Spleen (tissue), 11 donors: ENCODE measurements around the gene PDE5A. TPM values are rescaled to one million over a fixed set of nuclear protein-coding genes. Genes with fewer than 3 reads are reported as not detected.

Source experiments
- DNase-seq: peaks from one replicate; pipeline ENCODE4 v3.0.0-alpha.2; 2020
- H3K27ac ChIP-seq, 8 donors: fragments of 200-600 bp; sonication (generic) in 7 of 8; 1 replicate in 4 of 8; 2 replicates in 4 of 8; pipeline versions ENCODE4 v1.5.0 to v1.8.0; 2016 to 2021; ENCODE audit warnings: inconsistent platforms in 4 of 8, mild to moderate bottlenecking in 4 of 8, moderate library complexity in 1 of 8
- H3K27me3 ChIP-seq, 7 donors: fragments of 200-600 bp; sonication (generic) in 6 of 7; replicated peaks in 1 of 7; 1 replicate in 4 of 7; 2 replicates in 3 of 7; pipeline versions ENCODE4 v1.5.0 to v1.8.0; 2016 to 2021; ENCODE audit warnings: inconsistent platforms in 3 of 7, mild to moderate bottlenecking in 1 of 7
- H3K36me3 ChIP-seq, 6 donors: fragments of 200-600 bp; sonication (generic) in 5 of 6; 1 replicate in 4 of 6; 2 replicates in 2 of 6; pipeline versions ENCODE4 v1.5.0 to v1.8.0; 2016 to 2021; ENCODE audit warnings: inconsistent platforms in 2 of 6
- H3K4me1 ChIP-seq, 6 donors: fragments of 200-600 bp; sonication (generic) in 5 of 6; 1 replicate in 3 of 6; 2 replicates in 3 of 6; pipeline versions ENCODE4 v1.5.0 to v1.8.0; 2016 to 2021; ENCODE audit warnings: inconsistent platforms in 3 of 6
- H3K4me3 ChIP-seq, 8 donors: fragments of 200-600 bp; sonication (generic) in 7 of 8; 1 replicate in 4 of 8; 2 replicates in 4 of 8; pipeline versions ENCODE4 v1.5.0 to v1.8.0; 2016 to 2021; ENCODE audit warnings: inconsistent platforms in 4 of 8, mild to moderate bottlenecking in 4 of 8, moderate library complexity in 2 of 8
- H3K9me3 ChIP-seq, 8 donors: fragments of 200-600 bp; sonication (generic) in 7 of 8; 1 replicate in 4 of 8; 2 replicates in 4 of 8; pipeline versions ENCODE4 v1.5.0 to v1.8.0; 2016 to 2021; ENCODE audit warnings: inconsistent platforms in 4 of 8
- CTCF ChIP-seq, 11 experiments: fragments of 200-600 bp in 7 of 11; fragments of 450-650 bp in 4 of 11; sonication (generic) in 4 of 11; IDR thresholded peaks in 8 of 11; conservative IDR thresholded peaks in 3 of 11; 1 replicate in 7 of 11; 2 replicates in 4 of 11; pipeline versions ENCODE4 v1.4.0 to v1.8.0; 2016 to 2021; ENCODE audit warnings: antibody characterized with exemption in 11 of 11, inconsistent platforms in 4 of 11, mild to moderate bottlenecking in 1 of 11
- POLR2A ChIP-seq, 3 donors: fragments of 450-650 bp; IDR thresholded peaks; one replicate each; pipeline ENCODE4 v1.5.1; 2017; ENCODE audit warnings: antibody characterized with exemption in 3 of 3, mild to moderate bottlenecking in 1 of 3
- POLR2AphosphoS5 ChIP-seq, 3 donors: sonication (generic); formaldehyde crosslinking; IDR thresholded peaks; one replicate each; pipeline ENCODE4 v1.5.1; 2017; ENCODE audit warnings: antibody characterized with exemption in 3 of 3
- WGBS, 5 donors: extraction: QIAGEN DNeasy Blood & Tissue Kit in 3 of 5; methylation state at CpG; one replicate each; pipeline versions ENCODE4 v1.1.5 to v1.1.7; 2013 to 2018; 5-methylcytosine and 5-hydroxymethylcytosine counted together
- intact Hi-C: fragments of 100-400 bp; cut with DNase I; formaldehyde crosslinking; loops from one replicate; pipeline ENCODE4 v1.15.0; 2023; ENCODE audit warnings: low total_unique reads
- polyA plus RNA-seq, 3 donors: library from polyadenylated mRNA; stranded (reverse); fragments of 200-250 nt; gene quantifications; one replicate each; pipeline ENCODE4 v1.2.1, GENCODE V29; 2013
- total RNA-seq, 7 donors: library from RNA; depleted of rRNA in 3 of 7; stranded (reverse); fragments of >200 nt in 3 of 7; fragmentation: NEBNext Ultra II Directional in 4 of 7; extraction: Animal tissue kit (Norgen Biotek cat#: 25700) in 4 of 7; gene quantifications; one replicate each; pipeline versions ENCODE4 v1.1.0 to v1.2.1, GENCODE V29; 2016 to 2021
- donor health status: healthy with polysubstance abuse.
- donor health status: DM: no; HTN: no; CAD: no; lungs with moderate emphysema.
- donor health status: DM: no; HTN: no; CAD: no.
- donor health status: Bipolar disorder and iron deficiency.
- donor health status: healthy.
- donor health status: DM: no; HTN: no; CAD: no.
- donor health status: DM: yes; HTN: yes; CAD: no.

PDE5A gene
- total and polyA plus RNA-seq, 10 donors, result 0.91 to 15.1 (median 9.5) TPM

- H3K36me3 ChIP-seq, result peaks cover 0 to 24% (median 0%) of the 10 kb centered on the region in 6 donors
- 91 to 95% (median 94%) methylated on average over 3 of the region's 3 CpGs for WGBS, 5 donors
- intact Hi-C loops, result no loop called here
- H3K4me1 ChIP-seq, result no peaks in the 10 kb centered on the region
- TF ChIP-seq POLR2A (IDR thresholded peaks at IDR 0.05), result no peak
- TF ChIP-seq CTCF (IDR thresholded peaks at IDR 0.05 in 8 of 11, conservative IDR thresholded peaks at IDR 0.05 in 3 of 11), result no peak
- no peak for TF ChIP-seq POLR2AphosphoS5 (IDR thresholded peaks at IDR 0.05)
- no peak overlapping the region for H3K4me3 ChIP-seq
- H3K9me3 ChIP-seq, result no peaks in the 10 kb centered on the region
- H3K27ac ChIP-seq, result no peak overlapping the region
- H3K27me3 ChIP-seq, result no peaks in the 10 kb centered on the region
- DNase-seq, result no peak
These were observed 79.0 kb downstream of the PDE5A start for GRCh38 chr4:119549639-119550038.

- no peaks in the 10 kb centered on the region for H3K9me3 ChIP-seq
- H3K36me3 ChIP-seq, result peaks cover 0 to 12% (median 0%) of the 10 kb centered on the region in 6 donors
- no peaks in the 10 kb centered on the region for H3K27me3 ChIP-seq
- no peak for DNase-seq
- TF ChIP-seq POLR2AphosphoS5 (IDR thresholded peaks at IDR 0.05) (no peak), CTCF (IDR thresholded peaks at IDR 0.05 in 8 of 11, conservative IDR thresholded peaks at IDR 0.05 in 3 of 11) (no peak), POLR2A (IDR thresholded peaks at IDR 0.05) (no peak)
- intact Hi-C loops, result no loop called here
- H3K4me3 ChIP-seq, result no peak overlapping the region
- WGBS, 5 donors, result 88 to 93% (median 89%) methylated on average over 4 of the region's 4 CpGs
- no peaks in the 10 kb centered on the region for H3K4me1 ChIP-seq
- no peak overlapping the region for H3K27ac ChIP-seq
These were observed 84.8 kb downstream of the PDE5A start for GRCh38 chr4:119543779-119544178.

GRCh38 chr4:119543187-119543586 is 85.4 kb downstream of the PDE5A start:
- intact Hi-C loops, result no loop called here
- no peak overlapping the region for H3K4me3 ChIP-seq
- H3K4me1 ChIP-seq, result no peaks in the 10 kb centered on the region
- H3K27ac ChIP-seq, result no peak overlapping the region
- H3K9me3 ChIP-seq, result no peaks in the 10 kb centered on the region
- H3K27me3 ChIP-seq, result no peaks in the 10 kb centered on the region
- no peak for DNase-seq
- TF ChIP-seq POLR2AphosphoS5 (IDR thresholded peaks at IDR 0.05), result no peak
- no peak for TF ChIP-seq CTCF (IDR thresholded peaks at IDR 0.05 in 8 of 11, conservative IDR thresholded peaks at IDR 0.05 in 3 of 11)
- TF ChIP-seq POLR2A (IDR thresholded peaks at IDR 0.05), result no peak
- H3K36me3 ChIP-seq, result peaks cover 0 to 12% (median under 1%) of the 10 kb centered on the region in 6 donors
- 92 to 98% (median 94%) methylated on average over 1 of the region's 1 CpG for WGBS, 5 donors

GRCh38 chr4:119540249-119540648 is 88.4 kb downstream of the PDE5A start:
- TF ChIP-seq POLR2A (IDR thresholded peaks at IDR 0.05) (no peak), CTCF (IDR thresholded peaks at IDR 0.05 in 8 of 11, conservative IDR thresholded peaks at IDR 0.05 in 3 of 11) (no peak), POLR2AphosphoS5 (IDR thresholded peaks at IDR 0.05) (no peak)
- no peak for DNase-seq
- Histone ChIP-seq H3K4me3 (no peak overlapping the region), H3K4me1 (no peaks in the 10 kb centered on the region), H3K9me3 (peaks cover 0 to under 1% (median 0%) of the 10 kb centered on the region in 8 donors), H3K36me3 (peaks cover 0 to 12% (median 2%) of the 10 kb centered on the region in 6 donors), H3K27ac (no peak overlapping the region), H3K27me3 (no peaks in the 10 kb centered on the region)
- intact Hi-C loops, result no loop called here
- WGBS, 5 donors, result 52 to 80% (median 68%) methylated on average over 1 of the region's 1 CpG
